OCI-LY3 (cell line): ENCODE results near the gene AGBL5.

Source experiments
- H2AFZ ChIP-seq: fragments of 200-600, 300-600 bp; shearing (Covaris generic); 2 replicates; pipeline ENCODE4 v1.6.0; 2014; ENCODE audit warnings: antibody characterized with exemption, low read depth, low read length
- H3K27ac ChIP-seq: fragments of 200-600, 300-600 bp; sonication (generic); 2 replicates; pipeline ENCODE4 v1.5.1; 2014; ENCODE audit warnings: mild to moderate bottlenecking, low read length, moderate library complexity, mixed read lengths
- H3K27me3 ChIP-seq: fragments of 200-600, 300-600 bp; sonication (generic); 2 replicates; pipeline ENCODE4 v1.6.1; 2014; ENCODE audit warnings: low read depth, low read length, mixed read lengths
- H3K36me3 ChIP-seq: fragments of 200-600, 300-600 bp; sonication (generic); replicated peaks from 2 replicates; pipeline ENCODE3; 2014; ENCODE audit warnings: low read depth, low read length, mixed read lengths
- H3K4me1 ChIP-seq: fragments of 300-600, 200-600 bp; sonication (generic); 2 replicates; pipeline ENCODE4 v1.6.1; 2014; ENCODE audit warnings: low read length, mixed read lengths
- H3K4me2 ChIP-seq: fragments of 200-600, 300-600 bp; sonication (generic); 2 replicates; pipeline ENCODE4 v1.6.1; 2014; ENCODE audit warnings: low read length, mixed read lengths
- H3K4me3 ChIP-seq: fragments of 300-600, 200-600 bp; sonication (generic); 2 replicates; pipeline ENCODE4 v1.5.1; 2014; ENCODE audit warnings: antibody characterized with exemption, mild to moderate bottlenecking, low read length, moderate library complexity
- H3K79me2 ChIP-seq: fragments of 300-600, 200-600 bp; shearing (Covaris generic); 2 replicates; pipeline ENCODE4 v1.6.1; 2014; ENCODE audit warnings: mild to moderate bottlenecking, low read length, mixed read lengths
- H3K9ac ChIP-seq: fragments of 300-600, 200-600 bp; shearing (Covaris generic); 2 replicates; pipeline ENCODE4 v1.6.0; 2014; ENCODE audit warnings: mild to moderate bottlenecking, low read length, moderate library complexity
- H3K9me3 ChIP-seq: fragments of 200-600, 300-600 bp; shearing (Covaris generic); 2 replicates; pipeline ENCODE4 v1.6.1; 2014; ENCODE audit warnings: low read length, mixed read lengths; ENCODE audit not compliant: insufficient read depth
- H4K20me1 ChIP-seq: fragments of 200-600, 300-600 bp; sonication (generic); 2 replicates; pipeline ENCODE4 v1.6.1; 2016; ENCODE audit warnings: low read length, mixed read lengths; ENCODE audit not compliant: insufficient read depth
- EZH2phosphoT487 ChIP-seq: fragments of 200-600 bp; shearing (Covaris generic); IDR thresholded peaks from 2 replicates; pipeline ENCODE4 v1.6.1; 2018; ENCODE audit warnings: antibody characterized with exemption, mixed run types, low read depth
- TF ChIP-seq, protein P1 (sequence below): fragments of 200-600, 300-600 bp; sonication (generic); IDR thresholded peaks from 2 replicates; pipeline ENCODE4 v1.5.1; 2014; ENCODE audit warnings: antibody characterized with exemption, low read length, low read depth

AGBL5 gene

DNA sequence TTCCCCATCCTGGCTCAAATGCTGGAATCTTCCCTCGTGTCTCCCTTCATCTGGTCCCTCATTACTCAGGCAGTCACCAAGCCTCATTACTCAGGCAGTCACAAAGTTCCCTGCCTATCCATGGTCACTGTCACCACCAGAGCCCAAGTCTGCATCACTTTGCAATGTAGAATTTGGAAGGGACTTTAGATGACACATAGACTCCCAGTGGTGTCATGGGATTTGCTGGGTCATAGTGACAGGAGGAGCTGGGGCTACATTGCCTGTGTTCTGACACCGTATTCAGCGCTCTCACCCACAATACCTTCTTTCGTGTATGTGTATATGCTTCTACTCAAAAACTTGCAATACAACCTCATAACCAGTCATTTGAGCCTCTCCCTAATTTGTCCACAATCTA, 24.9 kb downstream of the AGBL5 start:
- Histone ChIP-seq H3K9ac (no peak overlapping the region), H3K4me2 (no peak overlapping the region), H3K27ac (no peak overlapping the region), H3K79me2 (peaks cover 2% of the 10 kb centered on the region), H3K27me3 (peaks cover 10% of the 10 kb centered on the region), H3K4me3 (no peak overlapping the region), H2AFZ (no peak overlapping the region), H4K20me1 (no peaks in the 10 kb centered on the region), H3K4me1 (peaks cover 15% of the 10 kb centered on the region), H3K36me3 (no peaks in the 10 kb centered on the region), H3K9me3 (no peaks in the 10 kb centered on the region)
- TF ChIP-seq, protein P1, sequence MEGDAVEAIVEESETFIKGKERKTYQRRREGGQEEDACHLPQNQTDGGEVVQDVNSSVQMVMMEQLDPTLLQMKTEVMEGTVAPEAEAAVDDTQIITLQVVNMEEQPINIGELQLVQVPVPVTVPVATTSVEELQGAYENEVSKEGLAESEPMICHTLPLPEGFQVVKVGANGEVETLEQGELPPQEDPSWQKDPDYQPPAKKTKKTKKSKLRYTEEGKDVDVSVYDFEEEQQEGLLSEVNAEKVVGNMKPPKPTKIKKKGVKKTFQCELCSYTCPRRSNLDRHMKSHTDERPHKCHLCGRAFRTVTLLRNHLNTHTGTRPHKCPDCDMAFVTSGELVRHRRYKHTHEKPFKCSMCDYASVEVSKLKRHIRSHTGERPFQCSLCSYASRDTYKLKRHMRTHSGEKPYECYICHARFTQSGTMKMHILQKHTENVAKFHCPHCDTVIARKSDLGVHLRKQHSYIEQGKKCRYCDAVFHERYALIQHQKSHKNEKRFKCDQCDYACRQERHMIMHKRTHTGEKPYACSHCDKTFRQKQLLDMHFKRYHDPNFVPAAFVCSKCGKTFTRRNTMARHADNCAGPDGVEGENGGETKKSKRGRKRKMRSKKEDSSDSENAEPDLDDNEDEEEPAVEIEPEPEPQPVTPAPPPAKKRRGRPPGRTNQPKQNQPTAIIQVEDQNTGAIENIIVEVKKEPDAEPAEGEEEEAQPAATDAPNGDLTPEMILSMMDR: no peak
- no peak for TF ChIP-seq EZH2phosphoT487

GRCh38 chr2:27077231-27077630, 25.8 kb downstream of the AGBL5 start:
- no peak overlapping the region for H3K4me3 ChIP-seq
- H2AFZ ChIP-seq: no peak overlapping the region
- H3K27ac ChIP-seq: no peak overlapping the region
- no peaks in the 10 kb centered on the region for H3K79me2 ChIP-seq
- H3K36me3 ChIP-seq: no peaks in the 10 kb centered on the region
- H3K4me1 ChIP-seq: peaks cover 19% of the 10 kb centered on the region
- TF ChIP-seq, protein P1: no peak
- no peak for TF ChIP-seq EZH2phosphoT487
- H4K20me1 ChIP-seq: no peaks in the 10 kb centered on the region
- no peaks in the 10 kb centered on the region for H3K9me3 ChIP-seq
- H3K4me2 ChIP-seq: no peak overlapping the region
- no peak overlapping the region for H3K9ac ChIP-seq
- H3K27me3 ChIP-seq: peaks cover 10% of the 10 kb centered on the region

GRCh38 chr2:27078267-27079194, 27.1 kb downstream of the AGBL5 start, which contains the start of gene EMILIN1:
EMILIN1 (plus strand) TSS chr2:27078615; CDS start chr2:27079066, 451 bp downstream.
- Histone ChIP-seq H3K27ac (no peak within 1 kb of the TSS), H3K36me3 (no peaks in the 10 kb centered on the region), H3K4me1 (peaks cover 13% of the 10 kb centered on the region), H3K27me3 (peaks cover 10% of the 10 kb centered on the region), H3K9me3 (no peaks in the 10 kb centered on the region), H3K79me2 (no peaks in the 10 kb centered on the region), H3K9ac (no peak within 1 kb of the TSS), H3K4me3 (no peak within 1 kb of the TSS), H2AFZ (no peak within 1 kb of the TSS), H3K4me2 (no peak within 1 kb of the TSS), H4K20me1 (no peaks in the 10 kb centered on the region)
- TF ChIP-seq, protein P1: no peak
- TF ChIP-seq EZH2phosphoT487: no peak

DNA sequence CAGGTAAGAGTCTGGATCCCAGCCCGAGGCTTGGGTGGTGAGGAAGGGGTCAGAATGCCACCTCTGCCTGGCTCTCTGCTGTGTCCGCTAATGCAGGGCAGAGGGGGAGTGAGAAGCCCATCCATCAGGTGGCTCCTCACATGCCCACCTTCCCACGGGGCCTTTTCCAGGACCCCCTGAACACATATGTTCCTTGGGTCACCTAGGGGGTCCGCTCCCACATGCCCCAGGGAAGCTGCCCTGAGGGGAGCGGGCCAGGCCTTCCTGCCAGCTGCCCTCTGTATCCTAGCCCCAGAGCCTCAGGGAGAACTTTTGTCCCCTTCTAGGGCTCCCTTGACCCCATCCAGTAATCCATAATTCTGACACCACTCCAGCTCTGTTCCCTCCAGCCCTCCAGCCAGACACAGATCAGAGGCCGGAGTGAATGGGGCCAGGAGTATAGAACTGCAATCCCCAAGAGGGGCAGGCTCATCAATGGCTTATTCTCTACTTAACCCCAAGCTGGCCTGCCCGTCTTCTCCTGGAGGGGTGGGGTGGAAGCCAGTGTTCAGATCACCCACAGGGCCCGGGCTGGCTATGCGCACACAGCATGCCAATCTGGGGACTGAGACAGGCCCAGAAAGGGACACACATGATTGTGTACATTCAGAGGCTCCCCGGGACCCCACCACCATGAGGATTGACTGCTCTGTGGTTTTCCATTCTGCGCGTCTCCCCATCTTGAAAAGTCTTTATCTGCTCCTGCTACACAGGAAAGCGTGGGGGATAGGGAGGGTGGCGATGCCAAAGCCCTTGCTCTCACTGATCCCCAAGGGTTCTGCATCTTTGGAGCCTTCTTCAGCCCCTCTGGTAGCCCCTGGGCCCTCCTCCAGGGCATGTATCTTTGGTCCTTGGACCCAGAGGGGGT, 28.0 kb downstream of the AGBL5 start:
- Histone ChIP-seq H3K9ac (no peak overlapping the region), H3K4me2 (no peak overlapping the region), H3K36me3 (no peaks in the 10 kb centered on the region), H3K4me3 (no peak overlapping the region), H4K20me1 (no peaks in the 10 kb centered on the region), H3K27me3 (peaks cover 10% of the 10 kb centered on the region), H3K9me3 (no peaks in the 10 kb centered on the region), H3K4me1 (peaks cover 13% of the 10 kb centered on the region), H3K79me2 (no peaks in the 10 kb centered on the region), H2AFZ (no peak overlapping the region), H3K27ac (no peak overlapping the region)
- TF ChIP-seq, protein P1: no peak
- TF ChIP-seq EZH2phosphoT487: no peak
